BLaER1 (cell line): ENCODE measurements around the gene TMCO6.
"Not testable (repeated sequence)": the region's sequence is repeated elsewhere in the genome, so short reads cannot be mapped to it uniquely, and the experiment has no call there.

Experiments used
- H3K27ac ChIP-seq: shearing (Covaris generic); formaldehyde crosslinking; 2 replicates; pipeline ENCODE4 v1.8.1; 2022
- H3K27me3 ChIP-seq: shearing (Covaris generic); formaldehyde crosslinking; 2 replicates; pipeline ENCODE4 v1.8.1; 2022
- H3K36me3 ChIP-seq: shearing (Covaris generic); formaldehyde crosslinking; 2 replicates; pipeline ENCODE4 v1.8.1; 2022
- H3K4me1 ChIP-seq: shearing (Covaris generic); formaldehyde crosslinking; 2 replicates; pipeline ENCODE4 v1.8.1; 2022
- H3K4me2 ChIP-seq: shearing (Covaris generic); formaldehyde crosslinking; 2 replicates; pipeline ENCODE4 v1.8.1; 2022
- H3K4me3 ChIP-seq: shearing (Covaris generic); formaldehyde crosslinking; 2 replicates; pipeline ENCODE4 v1.8.1; 2022
- H3K9ac ChIP-seq: shearing (Covaris generic); formaldehyde crosslinking; 2 replicates; pipeline ENCODE4 v1.8.1; 2022
- H3K9me3 ChIP-seq: shearing (Covaris generic); formaldehyde crosslinking; 2 replicates; pipeline ENCODE4 v1.8.1; 2022
- H4K20me1 ChIP-seq: shearing (Covaris generic); formaldehyde crosslinking; 2 replicates; pipeline ENCODE4 v1.8.1; 2022
- Cebpa-rat ChIP-seq: shearing (Covaris generic); IDR thresholded peaks from 2 replicates; pipeline ENCODE4 v1.8.1; 2022

TMCO6 gene

DNA sequence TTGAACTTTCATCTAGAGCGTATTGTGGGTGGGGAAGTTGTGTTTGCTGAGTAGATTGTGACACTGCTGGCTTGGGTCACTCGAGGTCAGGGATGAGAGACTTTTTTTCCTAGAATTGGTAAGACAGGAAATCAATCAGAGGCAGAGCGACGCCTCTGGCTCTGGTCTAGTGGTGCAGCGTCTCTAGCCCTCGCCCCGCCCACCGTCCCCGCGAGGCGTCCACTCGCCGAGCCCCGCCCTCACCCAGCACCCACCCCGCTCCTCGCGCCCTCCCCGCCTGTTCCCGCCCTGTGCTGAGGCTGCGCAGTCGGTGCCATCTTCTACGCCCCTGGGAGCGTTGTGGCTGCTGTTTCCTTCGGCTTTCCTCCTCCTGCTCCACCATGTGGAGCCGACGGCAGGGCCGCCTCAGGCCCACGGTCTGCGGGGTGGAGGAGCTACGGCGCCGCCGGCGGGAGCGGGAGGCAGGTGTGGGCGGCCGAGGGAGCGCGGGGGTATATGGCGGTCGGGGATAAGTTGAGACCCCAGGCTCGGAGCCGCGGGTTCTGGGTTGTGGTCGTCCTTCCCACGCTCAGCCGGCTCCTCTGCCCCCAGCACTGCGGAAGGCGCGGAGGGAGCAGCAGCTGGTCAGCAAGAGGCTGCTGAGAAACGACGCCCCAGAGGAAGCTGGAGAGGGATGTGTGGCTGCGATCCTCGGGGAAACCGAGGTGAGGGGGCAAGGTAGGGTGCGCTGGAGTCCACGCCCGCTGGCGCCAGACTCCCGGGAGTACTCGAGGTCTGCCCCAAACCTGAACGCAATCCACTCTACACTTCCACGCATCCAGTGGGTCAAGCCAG lies at the start of gene TMCO6:
TMCO6 (plus strand) TSS at position 304 of the 834 bp plus-strand sequence; CDS start at position 381, 77 bp downstream.
- Histone ChIP-seq H3K27ac (peak within 1 kb of the TSS; percentile 97), H3K4me2 (peak within 1 kb of the TSS; percentile 99), H3K4me3 (peak within 1 kb of the TSS; percentile 74), H3K9me3 (no peaks in the 10 kb centered on the region), H4K20me1 (peaks cover 2% of the 10 kb centered on the region; the same call in 1 of the 2 replicates), H3K4me1 (peaks cover 29% of the 10 kb centered on the region), H3K27me3 (peaks cover 1% of the 10 kb centered on the region; the same call in 1 of the 2 replicates), H3K9ac (peak within 1 kb of the TSS; percentile 95), H3K36me3 (peaks cover 35% of the 10 kb centered on the region)
- no peak; the same call in 1 of the 2 replicates for TF ChIP-seq Cebpa-rat

- Histone ChIP-seq H3K4me2 (no peak overlapping the region), H4K20me1 (no peaks in the 10 kb centered on the region), H3K9me3 (no peaks in the 10 kb centered on the region), H3K4me3 (no peak overlapping the region), H3K9ac (no peak overlapping the region), H3K27ac (no peak overlapping the region), H3K4me1 (no peaks in the 10 kb centered on the region), H3K36me3 (no peaks in the 10 kb centered on the region), H3K27me3 (no peaks in the 10 kb centered on the region)
- TF ChIP-seq Cebpa-rat: no peak
Observed at GRCh38 chr5:140590861-140591260, 48.4 kb upstream of the TMCO6 start.

GRCh38 chr5:140591747-140592372 lies 47.4 kb upstream of the TMCO6 start:
- no peak for TF ChIP-seq Cebpa-rat
- Histone ChIP-seq H3K4me1 (no peaks in the 10 kb centered on the region), H3K9ac (no peak overlapping the region), H3K27me3 (no peaks in the 10 kb centered on the region), H3K9me3 (no peaks in the 10 kb centered on the region), H3K4me2 (no peak overlapping the region), H3K36me3 (no peaks in the 10 kb centered on the region), H4K20me1 (no peaks in the 10 kb centered on the region), H3K27ac (no peak overlapping the region), H3K4me3 (no peak overlapping the region)

- not testable (repeated sequence) for H3K4me3 ChIP-seq
Observed at GRCh38 chr5:140593070-140593469, 46.2 kb upstream of the TMCO6 start.

GRCh38 chr5:140594169-140594568 lies 45.1 kb upstream of the TMCO6 start:
- no peaks in the 10 kb centered on the region for H3K27me3 ChIP-seq
- no peak overlapping the region for H3K4me3 ChIP-seq
- no peak overlapping the region for H3K27ac ChIP-seq
- no peaks in the 10 kb centered on the region for H3K36me3 ChIP-seq
- no peak overlapping the region for H3K4me2 ChIP-seq
- H3K4me1 ChIP-seq: no peaks in the 10 kb centered on the region
- no peak overlapping the region for H3K9ac ChIP-seq
- no peak for TF ChIP-seq Cebpa-rat
- no peaks in the 10 kb centered on the region for H4K20me1 ChIP-seq
- H3K9me3 ChIP-seq: no peaks in the 10 kb centered on the region

More at GRCh38 chr5:140593070-140593469, 46.2 kb upstream of the TMCO6 start:
- H3K4me1 ChIP-seq, H4K20me1 ChIP-seq, H3K27ac ChIP-seq, H3K9ac ChIP-seq, H3K4me2 ChIP-seq, H3K27me3 ChIP-seq, H3K36me3 ChIP-seq, H3K9me3 ChIP-seq: not testable (repeated sequence)

DNA sequence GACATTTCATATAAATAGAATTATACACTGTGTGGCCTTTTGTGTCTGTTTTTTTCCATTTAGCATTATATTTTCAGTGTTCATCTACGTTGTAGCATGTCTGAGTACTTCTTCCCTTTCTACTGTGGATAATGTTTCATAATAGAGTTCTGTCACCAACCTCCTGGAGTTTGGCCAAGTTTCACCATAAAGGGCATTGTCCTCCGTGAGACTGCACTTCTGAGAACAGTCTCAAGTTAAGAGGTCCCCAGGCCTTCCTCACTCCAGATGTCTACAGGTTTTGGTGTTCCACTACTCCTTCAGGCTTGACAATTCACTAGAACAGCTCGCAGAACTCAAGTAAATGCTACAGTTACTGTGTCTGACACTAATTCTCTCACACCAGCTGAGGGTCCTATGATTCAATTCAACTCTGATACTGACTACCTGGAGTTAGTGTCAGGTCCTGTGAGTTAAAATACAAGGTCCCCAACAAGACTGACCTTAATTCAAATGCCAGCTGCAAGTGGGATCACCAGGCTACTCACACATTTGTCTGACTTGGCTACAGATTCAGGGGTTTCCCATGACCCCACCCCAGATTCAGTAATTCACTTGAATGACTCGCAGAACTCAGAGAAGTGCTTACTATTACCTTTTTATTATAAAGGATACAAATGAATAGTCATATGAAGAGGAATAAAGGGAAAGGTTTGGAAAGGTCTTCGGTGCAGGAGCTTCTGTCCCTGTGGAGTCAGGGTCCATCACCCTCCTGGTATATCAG lies 43.5 kb upstream of the TMCO6 start:
- TF ChIP-seq Cebpa-rat: no peak
- no peaks in the 10 kb centered on the region for H3K9me3 ChIP-seq
- H3K4me3 ChIP-seq: no peak overlapping the region
- no peak overlapping the region for H3K4me2 ChIP-seq
- no peak overlapping the region for H3K9ac ChIP-seq
- H3K36me3 ChIP-seq: no peaks in the 10 kb centered on the region
- no peaks in the 10 kb centered on the region for H3K27me3 ChIP-seq
- no peaks in the 10 kb centered on the region for H4K20me1 ChIP-seq
- no peaks in the 10 kb centered on the region for H3K4me1 ChIP-seq
- H3K27ac ChIP-seq: no peak overlapping the region

DNA sequence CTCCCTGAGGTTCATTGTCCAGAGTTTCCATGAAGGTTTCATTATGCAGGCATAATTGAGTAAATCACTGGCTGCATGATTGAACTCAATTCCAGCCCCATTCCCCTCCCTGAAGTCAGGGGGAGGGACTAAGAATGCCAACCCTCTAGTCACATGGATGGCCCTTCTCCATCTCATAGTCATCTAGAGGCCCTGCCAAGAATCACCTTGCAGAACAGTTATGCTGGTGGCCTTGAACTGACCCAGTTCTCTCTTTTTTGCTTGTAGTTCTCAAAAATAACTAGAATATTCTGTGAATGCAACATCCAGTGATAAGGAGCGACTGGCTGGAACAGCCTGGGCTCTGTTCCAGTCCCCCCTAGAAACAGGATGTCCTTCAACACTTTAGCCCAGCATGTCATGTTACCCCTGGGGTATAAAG lies 42.9 kb upstream of the TMCO6 start:
- Histone ChIP-seq H3K4me1 (no peaks in the 10 kb centered on the region), H3K4me2 (no peak overlapping the region), H3K27ac (no peak overlapping the region), H4K20me1 (no peaks in the 10 kb centered on the region), H3K4me3 (no peak overlapping the region), H3K9me3 (no peaks in the 10 kb centered on the region), H3K27me3 (no peaks in the 10 kb centered on the region), H3K36me3 (no peaks in the 10 kb centered on the region), H3K9ac (no peak overlapping the region)
- no peak for TF ChIP-seq Cebpa-rat

DNA sequence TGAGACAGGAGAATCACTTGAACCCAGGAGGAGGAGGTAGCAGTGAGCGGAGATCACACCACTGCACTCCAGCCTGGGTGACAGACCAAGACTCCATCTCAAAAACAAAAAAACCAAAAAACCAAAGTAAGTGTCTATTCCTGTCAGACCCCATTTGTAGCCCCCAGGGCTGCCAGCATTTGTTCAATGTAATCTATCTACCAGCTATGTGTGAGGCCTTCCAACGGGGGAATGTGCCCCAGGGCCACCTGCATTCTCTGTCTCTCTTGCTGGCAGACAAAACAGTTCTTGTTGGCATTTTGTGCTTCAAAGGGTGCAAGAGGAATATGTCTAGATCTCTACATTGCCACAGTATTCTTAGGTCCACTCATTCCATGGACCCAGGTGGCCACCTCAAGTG lies 40.4 kb upstream of the TMCO6 start:
- Histone ChIP-seq H3K9ac (no peak overlapping the region), H4K20me1 (no peaks in the 10 kb centered on the region), H3K4me3 (no peak overlapping the region), H3K27ac (no peak overlapping the region), H3K9me3 (no peaks in the 10 kb centered on the region), H3K27me3 (no peaks in the 10 kb centered on the region), H3K4me2 (no peak overlapping the region), H3K4me1 (no peaks in the 10 kb centered on the region), H3K36me3 (no peaks in the 10 kb centered on the region)
- no peak for TF ChIP-seq Cebpa-rat

- H3K27ac ChIP-seq: no peak overlapping the region
- no peaks in the 10 kb centered on the region for H3K4me1 ChIP-seq
- no peaks in the 10 kb centered on the region for H3K36me3 ChIP-seq
- no peak overlapping the region for H3K4me2 ChIP-seq
- H4K20me1 ChIP-seq: no peaks in the 10 kb centered on the region
- no peak overlapping the region for H3K4me3 ChIP-seq
- TF ChIP-seq Cebpa-rat: no peak
- no peak overlapping the region for H3K9ac ChIP-seq
- H3K27me3 ChIP-seq: no peaks in the 10 kb centered on the region
- H3K9me3 ChIP-seq: no peaks in the 10 kb centered on the region
Observed at GRCh38 chr5:140600096-140600495, 39.2 kb upstream of the TMCO6 start.

DNA sequence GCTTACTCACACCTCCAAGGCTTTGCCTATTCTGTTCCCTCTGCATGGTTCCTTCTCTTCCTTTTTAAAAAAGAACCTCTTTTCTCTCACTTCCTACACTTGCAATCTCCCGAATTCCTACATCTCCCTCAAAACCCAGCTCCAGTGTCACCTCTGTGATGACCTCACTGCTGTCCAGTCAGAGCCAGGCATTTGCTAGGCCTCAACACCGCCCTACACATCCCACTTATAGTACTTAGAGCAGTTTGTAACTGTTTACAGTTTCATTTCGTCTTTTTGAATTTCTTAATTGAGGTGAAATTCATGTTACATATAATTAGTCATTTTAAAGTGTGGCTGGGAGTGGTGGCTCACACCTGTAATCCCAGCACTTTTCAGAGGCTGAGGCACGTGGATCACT lies 37.1 kb upstream of the TMCO6 start:
- no peak overlapping the region for H3K4me3 ChIP-seq
- TF ChIP-seq Cebpa-rat: no peak
- H3K9ac ChIP-seq: no peak overlapping the region
- no peak overlapping the region for H3K27ac ChIP-seq
- H3K4me2 ChIP-seq: no peak overlapping the region
- H3K9me3 ChIP-seq: no peaks in the 10 kb centered on the region
- no peaks in the 10 kb centered on the region for H3K27me3 ChIP-seq
- H4K20me1 ChIP-seq: no peaks in the 10 kb centered on the region
- no peaks in the 10 kb centered on the region for H3K4me1 ChIP-seq
- H3K36me3 ChIP-seq: no peaks in the 10 kb centered on the region

- not testable (repeated sequence) for H3K4me1 ChIP-seq
Observed at GRCh38 chr5:140603446-140603698, 35.9 kb upstream of the TMCO6 start.

More at GRCh38 chr5:140603446-140603698, 35.9 kb upstream of the TMCO6 start:
- H3K9me3 ChIP-seq, H3K4me2 ChIP-seq, H3K4me3 ChIP-seq, H3K27ac ChIP-seq, H4K20me1 ChIP-seq, H3K9ac ChIP-seq, H3K36me3 ChIP-seq, H3K27me3 ChIP-seq: not testable (repeated sequence)
